Endothelial cell of umbilical vein (primary cell): Measurements from ENCODE around the gene CCDC167. TPM values are rescaled to one million over a fixed set of nuclear protein-coding genes. Genes with fewer than 3 reads are reported as not detected.
A peak's percentile ranks its signal among the peaks of the same experiment; 100 is the strongest.

ENCODE experiments used
- BruUV-seq: library from RNA; stranded (reverse); fragments of 400-500 nt; replicated peaks from 2 replicates; lab custom pipeline; 2021; lab: Mats Ljungman, UMichigan
- CTCF ChIA-PET: fragments of 300-600, 350-600 bp; sonication (Branson Sonifier 250); formaldehyde crosslinking; loops from one replicate; lab custom pipeline; 2021; ENCODE audit warnings: antibody characterized with exemption, inconsistent platforms; lab: Charles Lee
- POLR2A ChIA-PET: fragments of 300-600, 350-600 bp; sonication (Branson Sonifier 250); formaldehyde crosslinking; loops from one replicate; lab custom pipeline; 2021; ENCODE audit warnings: antibody characterized with exemption, inconsistent platforms; lab: Charles Lee
- DNase-seq: peaks from one replicate; pipeline ENCODE4 v3.0.0-alpha.2; 2011; ENCODE audit warnings: low read depth, low spot score
- FAIRE-seq: peaks from 2 replicates; lab custom pipeline; 2011; peaks lifted over from hg19 to GRCh38; lab: Jason Lieb, UNC
- H2AFZ ChIP-seq: 2 replicates; pipeline ENCODE4 v1.6.0; 2012; ENCODE audit warnings: low read depth, low read length, control low read depth, inconsistent platforms
- H3K27ac ChIP-seq: 2 replicates; pipeline ENCODE4 v1.5.1; 2011; ENCODE audit warnings: low read depth, mild to moderate bottlenecking, control low read depth, low read length, moderate library complexity; ENCODE audit not compliant: insufficient read depth
- H3K27me3 ChIP-seq, 2 experiments: 2 replicates each; pipeline versions ENCODE4 v1.6.0 to v1.6.1; 2011; ENCODE audit warnings: low read length in 2 of 2, mixed read lengths in 1 of 2; ENCODE audit not compliant: control insufficient read depth in 2 of 2, insufficient read depth in 2 of 2
- H3K36me3 ChIP-seq, 2 experiments: 2 replicates in 1 of 2; 3 replicates in 1 of 2; pipeline ENCODE4 v1.5.1; 2011; ENCODE audit warnings: low read length in 2 of 2, mild to moderate bottlenecking in 1 of 2, moderate library complexity in 1 of 2; ENCODE audit not compliant: control insufficient read depth in 2 of 2, insufficient read depth in 2 of 2; ENCODE audit errors: extremely low read depth in 1 of 2
- H3K4me1 ChIP-seq: 3 replicates; pipeline ENCODE4 v1.5.1; 2011; ENCODE audit warnings: mild to moderate bottlenecking, low read length; ENCODE audit not compliant: control insufficient read depth, insufficient read depth; ENCODE audit errors: extremely low read depth
- H3K4me2 ChIP-seq: 2 replicates; pipeline ENCODE4 v1.6.1; 2011; ENCODE audit warnings: low read length, control low read depth, mixed read lengths; ENCODE audit not compliant: insufficient read depth
- H3K4me3 ChIP-seq, 3 experiments: fragments of 200-600 bp in 1 of 3; sonication (generic), shearing (Covaris generic) in 1 of 3; replicated peaks in 1 of 3; 2 replicates each; pipeline ENCODE4 v1.5.1; 2011 to 2016; ENCODE audit warnings: control low read depth in 3 of 3, low read length in 3 of 3, mild to moderate bottlenecking in 2 of 3, inconsistent platforms in 1 of 3, low read depth in 1 of 3, moderate library complexity in 1 of 3; ENCODE audit not compliant: insufficient read depth in 1 of 3
- H3K79me2 ChIP-seq: 2 replicates; pipeline ENCODE4 v1.6.0; 2012; ENCODE audit warnings: low read length, inconsistent platforms; ENCODE audit not compliant: control insufficient read depth, insufficient read depth
- H3K9ac ChIP-seq: replicated peaks from 2 replicates; pipeline ENCODE3; 2011; ENCODE audit warnings: low read length, control low read depth; ENCODE audit not compliant: insufficient read depth; ENCODE audit errors: extremely low read depth
- H3K9me1 ChIP-seq: replicated peaks from 3 replicates; pipeline ENCODE4 v1.6.0; 2011; ENCODE audit warnings: mild to moderate bottlenecking, low read length; ENCODE audit not compliant: control insufficient read depth, insufficient read depth; ENCODE audit errors: extremely low read depth
- H3K9me3 ChIP-seq: replicated peaks from 2 replicates; pipeline ENCODE4 v1.5.1; 2012; ENCODE audit warnings: low read length, inconsistent platforms; ENCODE audit not compliant: control insufficient read depth, insufficient read depth
- H4K20me1 ChIP-seq: replicated peaks from 2 replicates; pipeline ENCODE3; 2011; ENCODE audit warnings: mild to moderate bottlenecking, low read length; ENCODE audit not compliant: control insufficient read depth, insufficient read depth; ENCODE audit errors: extremely low read depth
- CTCF ChIP-seq, 2 donors: IDR thresholded peaks; 1 replicate in 1 of 2; 2 replicates in 1 of 2; pipeline ENCODE4 v1.5.1; 2011; ENCODE audit warnings: low read length in 2 of 2, mild to moderate bottlenecking in 2 of 2, moderate library complexity in 2 of 2, control low read depth in 1 of 2, inconsistent platforms in 1 of 2, low read depth in 1 of 2; ENCODE audit not compliant: insufficient read depth in 1 of 2; ENCODE audit errors: extremely low read depth in 1 of 2
- EZH2 ChIP-seq: IDR thresholded peaks from 2 replicates; pipeline ENCODE4 v1.6.1; 2012; ENCODE audit warnings: borderline replicate concordance, low read depth, mild to moderate bottlenecking, moderate library complexity, low read length, inconsistent platforms; ENCODE audit not compliant: severe bottlenecking
- FOS ChIP-seq: IDR thresholded peaks from 2 replicates; pipeline ENCODE4 v1.6.1; 2011; ENCODE audit warnings: mild to moderate bottlenecking, low read length, moderate library complexity, borderline replicate concordance; ENCODE audit not compliant: insufficient read depth
- GATA2 ChIP-seq: IDR thresholded peaks from 2 replicates; pipeline ENCODE4 v1.7.0; 2011; ENCODE audit warnings: low read depth, mild to moderate bottlenecking, moderate library complexity, mixed read lengths, low read length; ENCODE audit not compliant: insufficient read length, insufficient read depth
- JUN ChIP-seq: IDR thresholded peaks from 2 replicates; pipeline ENCODE4 v1.6.1; 2011; ENCODE audit warnings: borderline replicate concordance, low read depth; ENCODE audit not compliant: insufficient read length, insufficient read depth
- MAX ChIP-seq: IDR thresholded peaks from 2 replicates; pipeline ENCODE4 v1.6.1; 2011; ENCODE audit not compliant: insufficient read depth, insufficient read length
- MYC ChIP-seq: IDR thresholded peaks from one replicate; pipeline ENCODE4 v1.6.1; 2011; ENCODE audit warnings: mild to moderate bottlenecking, low read depth, low read length
- POLR2A ChIP-seq: IDR thresholded peaks from 2 replicates; pipeline ENCODE4 v1.6.1; 2012; ENCODE audit warnings: low read depth, mild to moderate bottlenecking, control low read depth, low read length
- POLR2AphosphoS5 ChIP-seq: IDR thresholded peaks from 2 replicates; pipeline ENCODE4 v1.6.1; 2012; ENCODE audit warnings: low read depth, mild to moderate bottlenecking, control low read depth, low read length, moderate library complexity; ENCODE audit not compliant: insufficient read depth
- dilution Hi-C: fragments of 300-500 bp; cut with MboI; formaldehyde crosslinking; loops from one replicate; pipeline ENCODE4 v1.15.0; 2019; ENCODE audit warnings: low sequenced_read_pairs; ENCODE audit not compliant: extremely low pct_ligation_motif_present
- intact Hi-C: fragments of 100-400 bp; cut with micrococcal nuclease; formaldehyde crosslinking; loops from one replicate; pipeline ENCODE4 v1.10.0; 2022
- polyA plus RNA-seq, 4 experiments: library from polyadenylated mRNA; depleted of rRNA in 3 of 4; stranded (reverse) in 3 of 4; unstranded in 1 of 4; fragments of >200 nt; gene quantifications; 2 replicates each; pipeline versions ENCODE4 v1.2.1 to v1.2.3, GENCODE V29; 2011 to 2012; ENCODE audit warnings: missing spikeins in 1 of 4
- total RNA-seq: library from RNA; stranded (reverse); gene quantifications from 2 replicates; pipeline ENCODE4 v1.2.3, GENCODE V29; 2021

CCDC167 gene
- total and polyA plus RNA-seq, 2 donors (not counting 3 experiments of a cell fraction or from before 2014, with no cell fraction given): 46.6 to 105 TPM

DNA sequence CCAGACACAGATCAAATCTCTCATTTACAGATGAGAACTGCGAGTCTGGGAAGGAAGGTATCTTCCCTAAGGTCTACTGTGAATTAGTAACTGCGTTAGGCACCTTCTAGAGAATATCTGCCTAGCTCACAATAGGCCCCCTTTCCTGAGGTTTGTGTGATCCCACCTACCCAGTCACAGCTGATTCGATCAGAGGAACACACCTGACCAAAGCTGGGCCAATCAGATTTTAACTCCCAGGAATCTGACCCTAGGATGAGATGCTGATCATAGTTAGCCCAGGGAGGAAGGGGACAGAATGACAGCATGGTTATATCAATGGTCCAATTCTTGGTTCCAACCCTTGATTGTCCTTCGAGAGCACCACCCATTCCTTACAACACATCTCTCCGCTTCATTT is 7.4 kb upstream of the CCDC167 start:
- H3K27me3 ChIP-seq: peaks cover 27 to 28% of the 10 kb centered on the region in 2 experiments
- H2AFZ ChIP-seq: no peak overlapping the region
- H4K20me1 ChIP-seq: no peaks in the 10 kb centered on the region
- H3K9me1 ChIP-seq: no peaks in the 10 kb centered on the region
- ChIA-PET CTCF (interaction anchor here (0.7 kb wide), 1 partner anchor 9 kb away, joined by 3 read pairs; no protein-coding TSS in a partner anchor), POLR2A (no interaction called here)
- dilution Hi-C loops (no loop called here), intact Hi-C loops (no loop called here)
- no peaks in the 10 kb centered on the region for H3K36me3 ChIP-seq
- no peak overlapping the region for H3K4me2 ChIP-seq
- no peak for TF ChIP-seq GATA2
- no peak for TF ChIP-seq MAX
- TF ChIP-seq POLR2AphosphoS5: no peak
- no peak for TF ChIP-seq POLR2A
- no peak for TF ChIP-seq EZH2
- no peak for TF ChIP-seq CTCF (IDR thresholded peaks at IDR 0.05; ENCODE audit: extremely low read depth in 1 of 2, insufficient read depth in 1 of 2, low read depth in 1 of 2, low read length in 2 of 2)
- no peak for TF ChIP-seq FOS
- no peak for TF ChIP-seq MYC
- TF ChIP-seq JUN: no peak
- peak; percentile 76 for FAIRE-seq
- H3K79me2 ChIP-seq: no peaks in the 10 kb centered on the region
- no peak overlapping the region for H3K27ac ChIP-seq
- BruUV-seq: no TSS peak
- H3K9ac ChIP-seq: no peak overlapping the region
- H3K4me1 ChIP-seq: no peaks in the 10 kb centered on the region
- no peak for DNase-seq
- H3K9me3 ChIP-seq: no peaks in the 10 kb centered on the region
- no peak overlapping the region for H3K4me3 ChIP-seq
